Measurements from ENCODE around the gene TRMO. TPM values are rescaled to one million over a fixed set of nuclear protein-coding genes. Genes with fewer than 3 reads are reported as not detected.

TRMO gene
- total and polyA plus RNA-seq, 2 of the 8 experiments (the other 6 are each of a cell fraction or from before 2014, with no cell fraction given) = 4.6 to 5.6 TPM

- H2BK12ac ChIP-seq (ENCODE audit: low read depth, low read length) = no peak overlapping the region
- H3K79me1 ChIP-seq (ENCODE audit: low read depth, low read length) = no peaks in the 10 kb centered on the region
- no peak overlapping the region for H3K27ac ChIP-seq (ENCODE audit: low read depth, low read length)
- no peaks in the 10 kb centered on the region for H3K36me3 ChIP-seq (ENCODE audit: control insufficient read depth in 2 of 4, insufficient read depth in 4 of 4, low read length in 3 of 4)
- H2BK120ac ChIP-seq (replicated peaks; ENCODE audit: low read depth, low read length) = no peak overlapping the region
- H2AK5ac ChIP-seq (ENCODE audit: low read depth, low read length) = no peak overlapping the region
- peaks cover 0 to 5% (median under 1%) of the 10 kb centered on the region in 4 experiments; a peak in 3 of 7 replicates for H3K4me1 ChIP-seq (replicated peaks in 1 of 4; ENCODE audit: control insufficient read depth in 3 of 4, insufficient read depth in 4 of 4, low read length in 3 of 4)
- no peak overlapping the region for H3K9ac ChIP-seq (replicated peaks in 1 of 4; ENCODE audit: extremely low read depth in 1 of 4, low read depth in 3 of 4, low read length in 3 of 4)
- peak in 1 of 2 experiments; percentile 37 for DNase-seq (ENCODE audit: low read depth in 1 of 2, low spot score in 2 of 2)
- no peak overlapping the region for H3K4me2 ChIP-seq (ENCODE audit: insufficient read depth in 1 of 2, low read depth in 2 of 2, low read length in 2 of 2)
- 90% methylated on average over 6 of the region's 6 CpGs; no CpG with 5 or more reads in 1 of the 2 experiments for WGBS, 2 experiments (ENCODE audit: extremely low coverage in 1 of 2, insufficient coverage in 1 of 2, insufficient read length in 1 of 2, insufficient replicate concordance in 2 of 2, low coverage in 1 of 2, low lambda C conversion rate in 2 of 2, missing lambda C conversion rate in 1 of 2)
- no peaks in the 10 kb centered on the region for H3K79me2 ChIP-seq (ENCODE audit: control insufficient read depth in 1 of 2, insufficient read depth in 2 of 2, low read length in 2 of 2)
- H3K23ac ChIP-seq (ENCODE audit: insufficient read length) = no peak overlapping the region
- H3K23me2 ChIP-seq (ENCODE audit: low read depth, low read length) = no peaks in the 10 kb centered on the region
- H3K4ac ChIP-seq (replicated peaks; ENCODE audit: insufficient read length, low read depth, low read length) = no peak overlapping the region
- H3K14ac ChIP-seq (ENCODE audit: insufficient read length) = no peak overlapping the region
- no peak overlapping the region for H2AFZ ChIP-seq (ENCODE audit: low read length)
- no peaks in the 10 kb centered on the region for H3K9me3 ChIP-seq (ENCODE audit: insufficient read depth in 2 of 2, low read depth in 1 of 2, low read length in 1 of 2)
- H2BK20ac ChIP-seq (ENCODE audit: low read length) = no peak overlapping the region
- no peak for FAIRE-seq
- H4K20me1 ChIP-seq (replicated peaks in 1 of 2; ENCODE audit: control insufficient read depth in 1 of 2, insufficient read depth in 2 of 2, low read length in 2 of 2) = no peaks in the 10 kb centered on the region
- H4K91ac ChIP-seq (replicated peaks; ENCODE audit: insufficient read length, low read length) = no peak overlapping the region
- no peak overlapping the region for H2BK15ac ChIP-seq (ENCODE audit: low read length)
- H3K18ac ChIP-seq (ENCODE audit: extremely low read depth, low read length) = no peak overlapping the region
- no peak overlapping the region for H4K8ac ChIP-seq (ENCODE audit: extremely low read depth, insufficient read depth, low read length)
- H3K27me3 ChIP-seq (replicated peaks in 1 of 4; ENCODE audit: control insufficient read depth in 3 of 4, extremely low read depth in 1 of 4, insufficient read depth in 3 of 4, low read length in 3 of 4) = no peaks in the 10 kb centered on the region; a peak in 2 of 7 replicates
- ChIA-PET POLR2A (ENCODE audit: partially characterized antibody) (interaction anchor here (1.3 kb wide), 1 partner anchor 108 kb away, joined by 3 read pairs; the partner anchor contains the start of gene ANP32B), CTCF (ENCODE audit: partially characterized antibody) (interaction anchor here (0.9 to 1.6 kb wide), 4 partner anchors 11 to 27 kb away, joined by 3 to 13 read pairs (median 6); no protein-coding TSS in a partner anchor)
- H2BK5ac ChIP-seq (ENCODE audit: low read depth, low read length) = no peak overlapping the region
- H4K5ac ChIP-seq (ENCODE audit: insufficient read length, low read depth, low read length) = no peak overlapping the region
- H3K56ac ChIP-seq (replicated peaks; ENCODE audit: insufficient read length, low read depth, low read length) = no peak overlapping the region
- H3K4me3 ChIP-seq (ENCODE audit: extremely low read depth in 1 of 4, insufficient read depth in 2 of 4, low read depth in 3 of 4, low read length in 4 of 4) = no peak overlapping the region
- no peak for TF ChIP-seq JUND (IDR thresholded peaks at IDR 0.05; ENCODE audit: low read length)
- TF ChIP-seq FOSL1 (IDR thresholded peaks at IDR 0.05; ENCODE audit: insufficient read depth, low read depth, low read length) = no peak
- TF ChIP-seq YY1 (IDR thresholded peaks at IDR 0.05; ENCODE audit: low read depth, low read length) = no peak
- TF ChIP-seq TEAD4 (IDR thresholded peaks at IDR 0.05; ENCODE audit: low read depth, low read length) = no peak
- no peak for TF ChIP-seq GABPA (IDR thresholded peaks at IDR 0.05; ENCODE audit: borderline replicate concordance, insufficient read depth, low read length)
- TF ChIP-seq CREB1 (IDR thresholded peaks at IDR 0.05) = no peak
- no peak for TF ChIP-seq SAP30 (IDR thresholded peaks at IDR 0.05; ENCODE audit: insufficient read depth, insufficient replicate concordance, low read length)
- TF ChIP-seq CHD2 (IDR thresholded peaks at IDR 0.05; ENCODE audit: low read length) = no peak
- TF ChIP-seq E2F6 (IDR thresholded peaks at IDR 0.05) = no peak
- no peak for TF ChIP-seq ATF3 (IDR thresholded peaks at IDR 0.05; ENCODE audit: insufficient read depth, low read depth, low read length)
- no peak for TF ChIP-seq SIN3A (conservative IDR thresholded peaks at IDR 0.05 in 1 of 2, IDR thresholded peaks at IDR 0.05 in 1 of 2; ENCODE audit: low read depth in 1 of 2, low read length in 2 of 2)
Measured at GRCh38 chr9:97874624-97875023, 47.7 kb downstream of the TRMO start.

Measured in H1 (cell line).